NCI-H187 (cell line): ENCODE results near the gene SELENOM.
"Not testable (repeated sequence)": the region's sequence is repeated elsewhere in the genome, so short reads cannot be mapped to it uniquely, and the experiment has no call there.

Source experiments
- DNase-seq, 2 experiments: peaks; one replicate each; lab custom pipeline; 2025; lab: John Stamatoyannopoulos, UW

The SELENOM gene

DNA sequence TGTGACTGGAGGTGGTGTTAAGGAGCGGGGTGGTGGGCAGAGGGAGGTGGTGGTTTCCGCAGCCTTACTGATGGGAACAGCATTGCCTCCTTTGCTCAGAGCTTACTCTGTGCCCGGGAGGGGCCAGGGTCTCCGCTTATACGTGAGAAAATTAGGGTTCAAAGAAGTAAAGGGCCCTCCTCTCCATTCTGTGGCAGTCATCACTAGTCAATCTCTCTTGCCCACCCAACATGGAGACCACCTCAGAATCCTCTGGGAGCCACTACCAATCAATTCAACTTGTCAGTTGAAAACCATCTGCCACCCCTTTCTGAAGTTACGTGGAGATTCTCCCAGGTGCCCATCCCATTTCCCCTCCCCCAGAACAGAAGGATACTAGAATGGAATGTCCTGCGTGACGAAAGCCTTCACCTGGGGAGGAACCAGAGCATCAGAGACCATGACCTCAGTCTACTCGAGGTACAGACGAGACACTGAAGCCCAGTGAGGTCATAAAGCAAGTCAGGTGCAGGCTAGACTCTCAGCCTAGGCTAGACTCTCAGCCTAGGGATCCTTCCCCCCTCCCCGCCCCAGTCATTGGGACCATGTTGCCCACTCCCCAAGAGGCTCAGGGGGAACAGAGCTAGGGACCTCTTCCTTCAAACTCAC lies 2.0 kb downstream of the SELENOM start:
- DNase-seq: no peak

DNA sequence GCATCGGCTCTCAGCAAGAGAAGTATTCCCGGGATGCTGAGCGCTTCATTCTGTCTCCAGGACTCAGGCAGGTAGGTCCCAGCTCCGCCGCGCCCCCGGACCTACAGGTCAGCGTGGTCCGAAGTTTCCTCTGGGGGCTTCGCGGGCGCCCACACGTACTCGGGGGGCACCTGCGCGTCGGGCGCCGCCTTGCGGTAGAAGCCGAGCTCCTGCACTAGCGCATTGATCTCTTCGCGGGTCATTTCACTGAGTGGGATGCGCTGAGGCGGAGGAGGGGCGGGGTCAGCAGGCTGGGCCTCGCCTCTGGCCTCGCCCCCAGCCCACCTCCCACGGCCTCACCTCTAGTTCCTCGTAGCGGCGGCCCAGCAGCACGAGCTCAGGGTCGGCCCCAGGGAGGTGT lies 2.5 kb downstream of the SELENOM start:
- DNase-seq: no peak

GRCh38 chr22:31103899-31104694 lies 3.3 kb downstream of the SELENOM start:
- no peak for DNase-seq

DNA sequence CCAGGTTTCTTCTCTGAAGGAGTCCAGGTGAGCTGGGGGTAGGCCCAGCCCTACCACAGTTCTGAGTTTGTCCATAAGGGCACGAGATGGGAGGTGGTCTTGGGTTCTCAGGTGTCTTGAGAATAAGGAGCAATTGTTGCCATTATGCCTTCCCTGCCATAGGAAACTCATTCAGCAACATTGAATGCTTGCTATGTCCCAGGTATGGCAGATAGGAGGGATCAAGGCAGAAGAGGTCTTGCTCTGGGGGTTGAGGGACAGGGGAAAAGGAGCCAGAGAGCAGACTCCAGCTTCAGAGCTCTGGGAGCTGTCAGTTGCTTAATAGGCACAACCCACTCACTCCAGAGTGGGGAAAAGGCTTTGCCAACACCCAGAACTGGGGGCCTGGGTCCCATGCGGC lies 4.3 kb downstream of the SELENOM start:
- no peak for DNase-seq

DNA sequence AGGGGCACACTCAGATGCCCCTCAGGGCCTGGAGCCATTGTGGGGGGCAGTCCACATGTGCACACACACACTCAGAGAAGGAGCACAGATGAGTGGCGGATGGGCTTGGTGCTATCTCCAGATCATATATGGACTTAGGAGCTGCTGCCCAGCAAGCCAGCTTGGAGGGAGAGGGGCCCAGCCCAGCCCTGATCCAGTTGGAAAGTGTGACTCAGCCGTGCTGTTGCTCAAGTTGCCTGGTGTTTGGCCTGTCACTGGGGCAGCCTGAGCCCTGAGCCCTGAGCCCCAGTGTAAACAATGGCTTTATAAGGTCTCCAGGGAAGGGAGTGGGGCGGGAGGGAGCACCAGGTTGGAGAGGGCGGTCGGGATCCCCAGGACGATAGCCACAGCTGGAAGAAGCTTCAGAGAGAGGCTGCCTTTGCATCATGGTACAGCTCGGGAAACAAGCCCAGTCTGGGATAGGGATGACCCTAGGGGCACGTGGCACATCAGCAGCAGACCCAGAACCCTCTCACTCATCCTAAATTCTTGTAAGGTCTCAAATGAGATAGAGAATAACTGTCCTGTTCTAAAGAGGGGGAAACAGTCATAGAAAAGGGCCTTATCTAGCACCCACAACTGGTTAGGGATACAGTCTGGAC lies 4.8 kb downstream of the SELENOM start:
- DNase-seq: no peak

- DNase-seq: no peak
These were observed 6.4 kb downstream of the SELENOM start for GRCh38 chr22:31100762-31101525.

DNA sequence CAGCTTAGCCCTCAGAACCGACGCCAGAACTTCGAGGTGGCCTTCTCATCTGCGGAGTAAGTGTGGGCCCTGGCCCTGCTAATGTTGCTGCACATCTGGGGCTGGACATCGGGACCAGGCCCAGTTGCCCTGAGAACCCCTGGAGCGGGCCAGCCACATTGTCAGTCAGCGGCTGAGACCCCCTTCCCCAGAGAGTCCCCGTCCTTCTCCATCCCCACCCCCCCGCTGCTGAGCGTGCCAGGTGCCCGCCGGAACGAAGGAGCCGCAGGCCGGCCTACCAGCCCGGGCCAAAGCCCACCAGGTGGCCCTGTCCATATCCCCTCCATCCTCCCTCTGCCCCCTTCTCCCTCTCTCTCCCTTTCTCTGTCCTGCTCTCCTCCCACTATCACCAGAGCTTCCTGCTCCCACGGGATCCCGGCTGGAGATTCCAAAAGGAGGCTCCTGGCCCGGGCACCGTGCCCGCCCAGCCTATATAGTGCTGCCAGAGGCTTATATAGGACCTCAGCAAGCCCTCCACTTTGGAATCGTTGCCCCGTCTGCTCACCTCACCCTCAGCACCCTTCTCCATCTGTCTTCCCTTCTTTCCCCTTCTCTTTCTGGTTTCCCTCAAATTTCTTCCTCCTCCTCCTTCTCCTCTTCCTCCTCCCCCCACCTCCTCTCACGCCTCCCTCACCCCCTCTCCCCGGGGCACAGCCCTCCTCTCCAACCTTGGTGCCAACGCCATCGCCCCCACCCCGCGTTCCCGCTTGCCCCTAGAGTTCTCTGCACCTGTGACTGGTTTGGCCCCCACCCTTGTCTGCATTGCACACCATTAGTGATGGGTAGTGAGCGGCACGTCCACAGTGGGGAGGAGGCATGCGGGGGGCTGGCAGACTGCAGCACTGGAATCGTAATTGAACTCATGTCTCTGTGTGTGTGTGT lies 7.3 kb downstream of the SELENOM start:
- DNase-seq: no peak

GRCh38 chr22:31099386-31099785 lies 8.0 kb downstream of the SELENOM start:
- DNase-seq: no peak

GRCh38 chr22:31098632-31099110 lies 8.7 kb downstream of the SELENOM start:
- DNase-seq: no peak

DNA sequence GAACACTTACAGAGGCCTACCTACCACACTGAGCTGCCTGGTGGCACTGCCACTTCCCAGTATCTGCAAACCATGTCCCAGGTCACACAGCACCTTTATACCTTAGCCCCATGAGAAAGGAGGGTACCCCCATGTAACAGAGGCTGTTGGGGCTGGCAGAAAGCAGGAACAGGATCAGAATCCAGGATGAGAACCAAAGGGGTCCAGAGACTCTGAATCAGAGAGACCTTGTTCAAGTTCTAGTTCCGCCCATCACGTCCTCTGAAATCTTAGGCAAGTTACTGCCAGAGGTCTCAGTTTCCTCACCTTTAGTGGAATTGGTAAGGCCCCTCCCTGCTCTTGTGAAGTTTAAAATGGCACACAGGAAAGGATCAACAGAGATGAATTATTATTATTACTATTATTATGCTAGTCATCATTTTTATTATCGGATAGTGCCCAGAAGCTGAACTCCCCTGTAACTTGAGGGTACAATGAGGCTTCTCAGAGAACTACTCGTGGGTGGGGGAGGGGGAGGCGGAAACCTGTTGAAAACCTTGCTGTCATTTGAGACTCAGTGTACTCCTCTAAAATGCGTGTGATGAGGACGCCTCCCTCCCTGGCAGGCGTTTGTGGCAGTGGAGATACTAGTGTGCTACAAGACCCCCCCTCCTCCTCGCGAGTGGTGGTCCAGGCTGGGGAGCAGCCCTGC lies 9.3 kb downstream of the SELENOM start:
- DNase-seq: no peak

- not testable (repeated sequence) for DNase-seq
These were observed 9.8 kb downstream of the SELENOM start for GRCh38 chr22:31097539-31097938.

- DNase-seq: no peak
These were observed 10.6 kb downstream of the SELENOM start for GRCh38 chr22:31096657-31097279.

DNA sequence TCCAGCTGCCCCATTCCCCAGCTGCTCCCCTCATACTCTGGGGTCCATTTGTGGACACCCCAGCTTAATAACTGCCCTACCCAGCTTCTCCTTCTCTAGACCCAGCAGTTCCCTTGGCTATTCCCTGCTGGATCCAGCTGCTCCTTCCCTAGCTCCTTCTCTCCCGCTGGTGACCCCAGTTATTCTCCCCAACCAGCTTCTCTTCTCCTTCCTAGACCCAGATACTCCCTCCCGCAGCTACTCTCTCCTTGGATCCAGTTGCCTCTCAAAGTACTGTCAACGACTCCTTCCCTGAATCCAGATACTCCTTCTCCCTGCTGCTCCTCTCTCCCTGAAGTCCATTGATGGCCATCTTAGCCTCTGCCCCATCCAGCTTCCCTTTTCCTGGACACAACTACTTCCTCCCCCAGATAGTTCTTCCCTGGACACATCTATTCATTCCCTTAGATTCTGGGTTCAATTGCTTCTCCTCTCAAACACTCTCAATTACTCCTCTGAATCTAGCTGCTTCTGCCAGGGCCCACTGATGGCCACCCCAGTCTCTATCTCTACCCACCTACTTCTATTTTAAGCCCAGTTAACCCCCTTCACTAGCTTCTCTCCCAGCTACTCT lies 11.6 kb downstream of the SELENOM start:
- DNase-seq: no peak

DNA sequence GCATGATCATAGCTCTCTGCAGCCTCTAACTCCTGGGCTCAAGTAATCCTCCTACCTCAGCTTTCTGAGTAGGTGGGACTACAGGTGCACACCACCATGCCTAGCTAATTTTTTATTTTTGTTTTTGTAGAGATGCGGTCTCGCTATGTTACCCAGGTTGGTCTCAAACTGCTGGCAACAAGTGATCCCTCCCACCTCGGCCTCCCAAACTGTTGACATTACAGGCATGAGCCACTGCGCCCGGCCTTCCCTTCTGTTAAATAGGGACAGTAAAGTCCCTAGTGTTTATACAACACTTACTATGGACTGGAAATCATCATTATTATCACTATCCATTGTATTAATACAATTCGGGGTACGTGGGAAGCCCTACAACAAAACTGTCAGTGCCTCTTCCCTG lies 12.6 kb downstream of the SELENOM start:
- no peak for DNase-seq

DNA sequence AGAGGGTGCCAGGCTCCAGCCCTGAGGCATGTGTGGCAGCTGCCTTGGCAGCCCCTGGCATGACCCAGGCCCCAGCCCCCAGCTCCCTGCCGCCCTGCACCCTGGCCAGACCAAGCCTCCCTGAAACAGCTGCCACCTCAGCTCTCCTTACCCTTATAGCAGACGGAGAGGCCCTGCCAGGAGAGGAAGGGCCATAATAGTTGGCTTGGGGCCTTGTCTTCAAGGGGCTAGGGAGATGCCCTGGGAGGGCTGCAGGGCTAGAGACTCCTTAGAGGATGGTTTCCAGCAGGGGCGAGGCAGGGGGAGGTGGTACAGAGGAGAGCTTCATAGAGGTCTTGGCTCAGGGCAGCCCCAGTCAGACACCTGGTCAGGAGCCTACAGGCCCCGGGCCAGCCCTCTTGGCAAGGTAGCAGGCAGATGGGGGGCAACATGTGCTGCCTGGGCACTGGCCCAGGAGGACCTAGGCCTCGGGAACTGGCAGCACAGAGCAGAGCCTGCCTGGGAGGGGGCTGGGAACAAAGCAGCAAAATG lies 13.3 kb downstream of the SELENOM start:
- no peak for DNase-seq

GRCh38 chr22:31093086-31093850 lies 14.1 kb downstream of the SELENOM start:
- no peak for DNase-seq

DNA sequence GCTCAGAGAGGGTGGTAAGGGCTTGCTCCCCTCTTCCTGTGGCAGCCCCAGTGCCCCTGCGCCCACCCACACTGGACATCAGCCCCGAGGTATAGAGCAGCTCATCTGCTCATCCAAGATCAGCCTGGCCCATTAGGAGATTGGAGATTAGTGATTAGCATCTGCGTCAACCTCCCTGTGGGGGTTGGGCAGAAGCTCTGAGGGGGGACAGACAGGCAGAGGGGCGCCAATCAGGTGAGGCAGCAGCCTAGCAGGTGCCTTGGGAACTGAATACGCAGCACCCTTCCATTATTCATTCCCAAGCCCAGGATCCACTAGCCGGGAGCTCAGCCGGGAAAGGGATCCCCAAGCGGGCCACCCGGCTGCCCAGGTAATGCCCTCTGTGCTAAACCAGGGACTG lies 15.2 kb downstream of the SELENOM start:
- DNase-seq: no peak

- no peak for DNase-seq
These were observed 16.0 kb downstream of the SELENOM start for GRCh38 chr22:31091106-31091975.
